DMS53 (cell line): ENCODE data around the gene RAPGEF3.

Experiments used
- DNase-seq: peaks from one replicate; lab custom pipeline; 2025; lab: John Stamatoyannopoulos, UW

The RAPGEF3 gene

DNA sequence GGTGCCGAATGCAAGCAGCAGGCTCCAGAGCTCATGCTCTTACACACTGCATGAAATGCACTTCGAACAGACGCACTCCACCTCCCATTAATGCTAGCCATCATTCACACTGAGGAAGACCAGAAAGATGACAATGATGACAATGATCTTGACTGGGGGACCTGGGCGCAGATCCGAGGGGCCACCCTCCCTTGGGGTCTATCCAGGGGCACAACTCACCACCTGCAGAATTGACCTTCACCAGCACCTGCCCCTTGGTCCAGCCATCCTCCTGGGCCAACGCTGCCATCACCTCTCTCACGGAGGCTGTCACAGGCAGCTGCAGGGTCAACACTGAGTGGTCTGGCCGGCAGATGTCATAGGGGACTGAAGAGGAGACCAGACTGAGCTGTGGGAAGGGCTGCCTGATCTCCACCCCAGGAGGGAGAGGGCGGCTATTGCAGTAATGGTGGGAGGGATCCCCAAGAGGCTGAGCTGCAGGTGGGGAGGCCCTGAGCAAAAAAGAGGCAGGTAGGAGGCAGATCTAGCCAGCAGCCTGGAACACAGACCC is 15.3 kb downstream of the RAPGEF3 start:
- peak; percentile 48 for DNase-seq

- peak; percentile 82 for DNase-seq
These were observed 16.3 kb downstream of the RAPGEF3 start for GRCh38 chr12:47742253-47742825.

DNA sequence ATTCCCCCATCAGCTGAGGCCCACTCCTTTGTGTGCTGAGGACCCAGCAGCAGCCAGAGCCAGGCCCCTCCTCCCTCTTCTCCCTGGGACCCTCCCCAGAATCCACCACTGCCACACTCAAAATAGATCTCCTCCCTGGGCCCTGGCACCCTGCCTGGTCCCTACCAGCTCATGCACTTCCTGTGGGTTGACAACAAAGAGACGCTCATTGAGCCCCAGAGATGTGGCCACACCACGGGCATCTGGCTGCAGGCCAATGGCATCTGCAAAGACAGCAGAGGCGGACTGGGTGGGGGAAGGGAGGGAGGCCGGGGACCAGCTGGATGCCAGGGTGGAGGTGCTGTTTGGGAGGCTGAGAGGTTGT is 17.4 kb downstream of the RAPGEF3 start:
- DNase-seq, result peak; percentile 100

DNA sequence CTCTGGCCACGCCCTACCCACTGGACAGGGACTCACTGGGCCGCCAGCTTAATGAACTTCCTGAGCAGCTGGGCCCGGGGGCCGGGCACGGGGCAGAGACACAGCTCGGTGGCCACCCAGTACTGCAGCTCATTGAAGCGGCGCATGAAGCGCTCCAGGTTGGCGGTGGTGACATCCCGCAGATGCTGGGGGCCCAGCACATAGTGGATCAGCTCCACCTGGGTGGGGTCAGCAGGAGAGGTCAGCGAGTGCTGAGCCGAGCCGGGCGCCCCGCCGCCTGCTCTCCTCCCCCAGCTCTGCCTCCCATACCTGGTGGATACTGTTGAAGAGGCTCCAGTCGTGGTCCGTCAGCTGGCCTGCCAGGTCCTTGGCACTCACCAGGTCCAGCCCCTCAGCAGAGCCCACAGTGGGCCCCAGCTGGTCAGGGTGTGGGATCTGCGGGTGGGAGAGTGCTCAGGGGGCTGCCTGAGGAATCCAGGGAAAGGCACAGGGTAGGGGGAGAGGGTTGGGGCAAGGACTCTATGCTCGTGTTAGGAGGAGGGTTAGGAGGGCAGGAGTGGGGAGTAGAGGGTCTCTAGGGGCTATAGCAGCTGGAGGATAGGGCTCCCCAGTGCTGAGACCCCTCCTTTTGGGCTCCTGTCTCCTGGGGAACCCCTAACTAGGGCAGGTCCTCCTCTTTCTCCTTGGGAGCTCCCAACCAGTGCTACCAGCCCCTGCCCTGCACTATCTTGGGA is 17.9 kb downstream of the RAPGEF3 start:
- peak; percentile 97 for DNase-seq

DNA sequence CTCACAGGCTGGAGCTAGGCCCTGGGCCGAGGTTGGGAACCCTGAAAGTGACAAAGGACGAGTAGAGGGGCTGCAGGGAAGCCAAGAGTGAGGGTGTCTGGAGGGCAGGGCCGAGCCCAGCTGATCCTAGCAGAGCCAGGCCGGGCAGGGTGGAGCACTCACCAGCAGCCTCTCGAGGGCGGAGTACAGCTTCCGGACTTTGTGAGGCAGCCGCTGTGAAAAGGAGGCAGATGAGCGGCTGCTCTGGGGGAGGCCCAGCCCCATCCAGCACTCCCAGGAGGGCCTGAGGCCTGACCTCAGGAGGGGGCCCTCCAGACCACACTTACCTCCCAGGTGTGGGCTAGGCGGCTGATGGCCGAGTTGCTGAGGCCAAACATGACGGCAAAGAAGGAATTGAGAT is 18.7 kb downstream of the RAPGEF3 start:
- DNase-seq, result peak; percentile 79

- no peak for DNase-seq
These were observed 19.4 kb downstream of the RAPGEF3 start for GRCh38 chr12:47739297-47739696.

GRCh38 chr12:47737936-47738594 is 20.6 kb downstream of the RAPGEF3 start:
- DNase-seq, result no peak

DNA sequence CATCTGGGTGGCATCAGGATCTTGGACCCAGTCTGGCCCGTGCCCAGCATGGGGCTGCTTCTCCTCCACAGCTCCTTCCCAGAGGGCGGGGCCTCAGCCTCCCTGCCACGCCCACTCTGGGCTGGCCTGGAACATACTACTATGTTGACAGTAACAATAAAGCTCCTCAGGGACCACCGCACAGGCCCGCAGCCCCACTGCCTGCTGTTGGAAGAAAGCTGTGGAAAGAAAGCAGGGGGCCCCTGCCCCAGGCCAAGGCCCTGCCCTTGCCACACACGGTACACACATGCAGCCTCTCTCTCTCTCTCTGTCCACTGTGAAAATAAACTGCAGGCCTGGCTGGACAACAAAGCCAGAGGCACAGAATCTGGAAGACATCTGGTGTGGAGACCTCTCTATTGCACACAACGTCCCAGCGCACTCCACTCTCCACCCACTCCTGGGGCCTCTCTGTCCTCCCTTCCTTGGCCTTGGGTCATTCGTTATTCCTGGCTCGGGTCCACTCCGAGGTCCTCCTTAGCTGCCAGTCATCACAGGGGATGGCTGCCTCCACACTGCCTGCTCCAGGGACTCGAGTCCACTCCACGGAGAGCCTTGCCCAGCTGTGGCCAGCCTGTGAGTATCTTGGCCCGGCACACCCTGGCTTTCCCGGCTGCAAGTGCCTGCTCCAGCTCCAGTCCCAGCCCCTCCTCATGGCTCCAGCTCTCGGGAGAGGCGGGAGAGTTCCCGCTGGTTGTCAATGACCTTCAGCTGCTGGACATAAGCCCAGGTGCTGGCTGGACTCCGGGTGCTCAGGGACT is 21.6 kb downstream of the RAPGEF3 start:
- no peak for DNase-seq

- DNase-seq, result no peak
These were observed 22.5 kb downstream of the RAPGEF3 start for GRCh38 chr12:47736216-47736615.

GRCh38 chr12:47735649-47736048 is 23.0 kb downstream of the RAPGEF3 start:
- no peak for DNase-seq

DNA sequence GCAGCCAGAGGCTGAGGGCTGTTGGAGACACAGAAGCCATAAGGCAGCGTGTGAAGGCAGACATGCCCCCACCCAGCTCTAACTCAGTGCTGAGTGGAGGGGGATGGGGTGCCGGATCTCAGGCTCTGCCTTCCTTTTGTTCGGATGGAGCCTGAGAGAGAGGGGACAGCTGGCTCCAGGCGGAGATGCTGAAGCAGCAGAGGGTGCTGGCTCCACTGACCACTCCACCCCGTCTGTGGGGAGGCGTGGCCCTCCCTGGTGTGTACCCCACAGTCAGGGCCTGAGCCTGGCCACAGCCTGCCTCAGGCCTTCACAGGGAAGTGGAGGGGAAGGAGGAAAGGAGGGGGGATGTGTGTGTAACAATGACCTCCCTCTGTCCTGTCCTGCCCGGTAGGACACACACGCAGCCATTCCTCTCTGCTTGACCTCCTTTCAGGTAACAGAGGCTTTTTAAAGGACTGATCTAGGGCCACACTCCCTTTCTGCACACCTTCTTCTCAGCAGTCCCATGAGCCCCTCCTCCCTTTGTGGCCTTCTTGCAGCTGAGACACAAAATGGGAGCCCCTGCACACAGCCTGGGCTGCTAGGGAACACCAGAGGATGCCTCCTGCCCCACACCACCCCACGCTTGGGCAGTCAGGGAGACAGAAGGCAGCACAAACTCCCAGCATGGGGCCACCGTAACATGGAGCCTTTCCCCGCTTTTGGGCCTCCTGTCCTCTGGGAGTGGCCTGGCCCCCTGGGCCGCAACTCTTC is 23.8 kb downstream of the RAPGEF3 start:
- no peak for DNase-seq

- no peak for DNase-seq
These were observed 25.5 kb downstream of the RAPGEF3 start for GRCh38 chr12:47733142-47733541.

GRCh38 chr12:47732504-47732903 is 26.2 kb downstream of the RAPGEF3 start:
- no peak for DNase-seq

DNA sequence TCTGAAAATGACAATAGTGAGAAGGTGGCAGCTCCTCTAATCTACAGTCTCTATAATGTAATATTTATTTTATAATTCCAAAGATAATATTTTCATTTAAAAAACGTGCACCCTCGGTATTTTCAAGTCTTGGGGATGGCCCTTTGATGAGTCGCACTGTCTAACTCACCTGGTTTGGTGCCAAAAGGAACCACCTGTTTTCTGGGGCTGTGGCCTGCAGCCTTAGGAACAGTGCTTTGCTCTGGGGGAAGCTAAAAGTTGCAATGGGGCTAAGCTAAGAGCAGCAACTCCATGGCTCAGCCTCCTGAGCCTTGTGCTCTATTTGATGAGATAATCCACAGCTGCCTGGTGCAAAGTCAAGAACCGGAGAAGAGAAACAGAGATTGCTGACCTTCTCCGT is 27.0 kb downstream of the RAPGEF3 start:
- peak; percentile 39 for DNase-seq

DNA sequence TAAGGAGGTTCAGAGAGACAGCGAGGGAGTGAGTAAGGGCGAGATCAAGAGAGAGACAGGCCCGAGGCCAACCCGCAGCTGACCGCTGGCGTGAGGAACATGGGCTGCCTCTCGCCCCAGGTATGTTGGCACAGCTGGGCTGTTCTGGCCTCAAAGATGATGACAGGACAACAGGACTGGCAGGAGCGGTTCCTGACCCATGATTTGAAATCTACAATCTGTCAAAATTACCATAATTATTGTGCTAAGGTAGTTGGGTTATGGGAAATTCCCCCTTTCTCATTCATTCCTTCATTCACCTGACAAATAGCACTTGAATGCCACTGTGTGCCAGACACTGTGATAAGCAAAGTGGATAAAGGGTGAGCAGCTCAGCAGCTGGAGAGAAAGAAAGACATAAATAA is 28.3 kb downstream of the RAPGEF3 start:
- DNase-seq, result peak; percentile 95

DNA sequence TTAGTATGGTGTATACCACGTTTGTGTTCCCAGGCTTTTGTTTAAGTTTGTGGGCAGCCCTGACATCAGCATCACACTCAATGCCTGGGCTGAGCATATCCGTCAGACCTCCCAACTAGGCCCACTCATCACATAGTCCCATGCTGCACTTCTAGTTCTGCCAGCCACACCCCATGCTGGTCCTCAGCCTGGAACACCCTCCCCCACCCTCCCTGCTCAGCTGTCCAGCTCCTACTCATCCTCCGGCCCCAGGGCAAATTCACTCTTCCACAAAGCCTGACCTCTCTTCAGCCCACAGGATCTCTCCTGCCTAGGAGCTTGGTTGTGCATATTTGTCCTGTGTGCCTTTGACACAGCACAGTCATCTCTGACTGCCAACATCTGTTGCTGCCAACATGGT is 29.4 kb downstream of the RAPGEF3 start:
- DNase-seq, result peak; percentile 64

DNA sequence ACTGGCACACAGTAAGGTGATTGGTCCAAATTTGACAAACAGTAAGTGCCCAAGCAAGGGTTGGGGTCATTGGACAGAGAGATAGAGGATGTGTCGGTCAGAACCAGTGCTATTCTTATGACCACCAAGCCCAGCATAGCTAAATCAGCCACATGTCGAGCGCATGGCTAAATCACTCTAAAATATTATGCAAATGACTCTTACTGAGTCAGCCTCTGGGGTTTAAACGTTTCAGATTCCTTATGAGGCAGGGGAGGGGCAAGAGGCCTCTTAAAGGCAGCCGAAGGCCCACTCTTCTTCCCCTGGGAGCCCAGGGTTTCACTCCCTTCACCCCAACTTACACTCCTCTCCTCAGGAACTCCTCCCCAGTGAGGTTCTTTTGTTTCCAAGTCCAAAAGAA is 32.8 kb downstream of the RAPGEF3 start:
- DNase-seq, result no peak

- no peak for DNase-seq
These were observed 33.4 kb downstream of the RAPGEF3 start, which contains the start of gene ENDOU for GRCh38 chr12:47725091-47725772. ENDOU (minus strand) TSS chr12:47725490; CDS start chr12:47725413, 77 bp downstream.

GRCh38 chr12:47722941-47723631 is 35.6 kb downstream of the RAPGEF3 start:
- DNase-seq, result no peak

GRCh38 chr12:47722136-47722834 is 36.4 kb downstream of the RAPGEF3 start:
- no peak for DNase-seq
